GM19193 (cell line): ENCODE data around the gene OR52K1.

Experiments used
- POLR2A ChIP-seq: IDR thresholded peaks from 4 replicates; pipeline ENCODE4 v1.6.1; 2011; ENCODE audit not compliant: insufficient read depth, insufficient read length; ENCODE audit errors: extremely low read depth

Gene OR52K1

GRCh38 chr11:4467811-4468606 is 14.4 kb upstream of the OR52K1 start:
- TF ChIP-seq POLR2A = no peak

- no peak for TF ChIP-seq POLR2A
These were observed 2.8 kb upstream of the OR52K1 start for GRCh38 chr11:4479644-4480043.

- no peak for TF ChIP-seq POLR2A
These were observed 1.7 kb upstream of the OR52K1 start for GRCh38 chr11:4480577-4481239.

GRCh38 chr11:4481240-4481582 is 1.2 kb upstream of the OR52K1 start:
- no peak for TF ChIP-seq POLR2A

GRCh38 chr11:4484310-4484709 is 1.9 kb downstream of the OR52K1 start:
- TF ChIP-seq POLR2A = no peak

- no peak for TF ChIP-seq POLR2A
These were observed 9.6 kb downstream of the OR52K1 start for GRCh38 chr11:4491878-4492606.

- no peak for TF ChIP-seq POLR2A
These were observed 11.0 kb downstream of the OR52K1 start for GRCh38 chr11:4493480-4493818.

GRCh38 chr11:4495487-4495886 is 13.0 kb downstream of the OR52K1 start:
- TF ChIP-seq POLR2A = no peak

- TF ChIP-seq POLR2A = no peak
These were observed 13.5 kb downstream of the OR52K1 start for GRCh38 chr11:4495986-4496385.

GRCh38 chr11:4496557-4497248 is 14.3 kb downstream of the OR52K1 start:
- no peak for TF ChIP-seq POLR2A

- no peak for TF ChIP-seq POLR2A
These were observed 26.4 kb downstream of the OR52K1 start for GRCh38 chr11:4508886-4509285.

GRCh38 chr11:4511282-4512245 is 29.1 kb downstream of the OR52K1 start:
- no peak for TF ChIP-seq POLR2A

GRCh38 chr11:4514196-4514595 is 31.8 kb downstream of the OR52K1 start:
- TF ChIP-seq POLR2A = no peak

GRCh38 chr11:4522339-4522738 is 39.9 kb downstream of the OR52K1 start:
- no peak for TF ChIP-seq POLR2A
